SK-N-SH (cell line): ENCODE data around the gene IRF9. TPM values are rescaled to one million over a fixed set of nuclear protein-coding genes. Genes with fewer than 3 reads are reported as not detected.

Experiments used
- CTCF ChIA-PET: fragments of 300-600, 350-600 bp; formaldehyde crosslinking; extraction: SDS; loops from one replicate; lab custom pipeline; 2021; lab: Yijun Ruan, JAX
- POLR2A ChIA-PET: fragments of 350-600 bp; sonication (Branson Sonifier 250); formaldehyde crosslinking; extraction: SDS; loops from one replicate; lab custom pipeline; 2020; ENCODE audit warnings: antibody characterized with exemption, inconsistent platforms; lab: Yijun Ruan, JAX
- DNase-seq: peaks from one replicate; pipeline ENCODE4 v3.0.0; 2012
- H2AFZ ChIP-seq: fragments of 200-600 bp; sonication (generic); 2 replicates; pipeline ENCODE4 v1.8.1; 2016; ENCODE audit warnings: antibody characterized with exemption, mild to moderate bottlenecking, low read depth
- H3F3A ChIP-seq: fragments of 200-600 bp; sonication (generic); replicated peaks from 2 replicates; pipeline ENCODE3; 2016; ENCODE audit warnings: antibody characterized with exemption, mild to moderate bottlenecking; ENCODE audit not compliant: insufficient read depth
- H3K27ac ChIP-seq, 2 experiments: fragments of 200-500 bp in 1 of 2; fragments of 200-600 bp in 1 of 2; sonication (Bioruptor generic) in 1 of 2; sonication (generic), shearing (Covaris generic) in 1 of 2; 2 replicates each; pipeline versions ENCODE4 v1.5.1 to v1.6.1; 2014 to 2016; ENCODE audit warnings: low read depth in 2 of 2, inconsistent platforms in 1 of 2, low read length in 1 of 2, mild to moderate bottlenecking in 1 of 2, mixed read lengths in 1 of 2
- H3K27me3 ChIP-seq: fragments of 200-600 bp; sonication (generic), shearing (Covaris generic); 2 replicates; pipeline ENCODE4 v1.6.1; 2016; ENCODE audit warnings: mixed run types; ENCODE audit not compliant: insufficient read depth
- H3K36me3 ChIP-seq, 2 experiments: fragments of 200-500 bp in 1 of 2; fragments of 200-600 bp in 1 of 2; sonication (Bioruptor generic) in 1 of 2; sonication (generic) in 1 of 2; replicated peaks in 1 of 2; 2 replicates each; pipeline versions ENCODE3 to v1.5.1; 2014 to 2016; ENCODE audit warnings: low read length in 1 of 2, mild to moderate bottlenecking in 1 of 2; ENCODE audit not compliant: insufficient read depth in 2 of 2, control insufficient read depth in 1 of 2
- H3K4me1 ChIP-seq, 2 experiments: fragments of 200-500 bp in 1 of 2; fragments of 200-600 bp in 1 of 2; sonication (Bioruptor generic) in 1 of 2; sonication (generic), shearing (Covaris generic) in 1 of 2; 2 replicates each; pipeline versions ENCODE4 v1.5.1 to v1.6.1; 2014 to 2016; ENCODE audit warnings: low read depth in 1 of 2, low read length in 1 of 2, mixed run types in 1 of 2; ENCODE audit not compliant: insufficient read depth in 2 of 2, control insufficient read depth in 1 of 2
- H3K4me2 ChIP-seq: fragments of 200-600 bp; sonication (generic), shearing (Covaris generic); 2 replicates; pipeline ENCODE4 v1.6.1; 2017; ENCODE audit warnings: mixed run types
- H3K4me3 ChIP-seq, 2 experiments: fragments of 200-500 bp in 1 of 2; fragments of 200-600 bp in 1 of 2; sonication (Bioruptor generic) in 1 of 2; sonication (generic), shearing (Covaris generic) in 1 of 2; 2 replicates each; pipeline versions ENCODE4 v1.5.1 to v1.8.1; 2014 to 2016; ENCODE audit warnings: low read depth in 2 of 2, inconsistent platforms in 1 of 2, low read length in 1 of 2, mild to moderate bottlenecking in 1 of 2, mixed read lengths in 1 of 2, moderate library complexity in 1 of 2
- H3K79me2 ChIP-seq: fragments of 200-600 bp; sonication (generic); 2 replicates; pipeline ENCODE4 v1.8.1; 2017; ENCODE audit warnings: mild to moderate bottlenecking; ENCODE audit not compliant: insufficient read depth
- H3K9ac ChIP-seq: fragments of 200-600 bp; sonication (generic); 2 replicates; pipeline ENCODE4 v1.6.1; 2017; ENCODE audit warnings: mixed run types
- H3K9me2 ChIP-seq: fragments of 200-600 bp; sonication (generic); 2 replicates; pipeline ENCODE4 v1.6.1; 2017; ENCODE audit warnings: mixed run types
- H3K9me3 ChIP-seq: fragments of 200-600 bp; sonication (generic); 2 replicates; pipeline ENCODE4 v1.6.1; 2017; ENCODE audit warnings: mixed run types, mild to moderate bottlenecking, moderate library complexity
- H4K20me1 ChIP-seq: fragments of 200-600 bp; sonication (generic); 2 replicates; pipeline ENCODE4 v1.6.1; 2017; ENCODE audit warnings: mild to moderate bottlenecking, mixed run types; ENCODE audit not compliant: insufficient read depth
- ELF1 ChIP-seq: IDR thresholded peaks from 2 replicates; pipeline ENCODE4 v1.4.0; 2012
- EP300 ChIP-seq, 2 experiments: IDR thresholded peaks; 2 replicates each; pipeline versions ENCODE4 v1.4.0 to v1.6.1; 2012; ENCODE audit warnings: borderline replicate concordance in 1 of 2, low read depth in 1 of 2, low read length in 1 of 2
- EZH2phosphoT487 ChIP-seq: fragments of 200-600 bp; sonication (generic); IDR thresholded peaks from 2 replicates; pipeline ENCODE4 v1.6.1; 2017; ENCODE audit warnings: low read depth, mixed run types, mild to moderate bottlenecking, antibody characterized with exemption, moderate library complexity, borderline replicate concordance
- FOXJ3 ChIP-seq: sonication (generic); formaldehyde crosslinking; IDR thresholded peaks from 2 replicates; pipeline ENCODE4 v1.5.1; 2020; ENCODE audit warnings: mild to moderate bottlenecking, missing genetic modification reagents
- IRF3 ChIP-seq: fragments of 150-350 bp; IDR thresholded peaks from 2 replicates; pipeline ENCODE4 v1.6.1; 2016; ENCODE audit warnings: mild to moderate bottlenecking, low read depth, low read length
- JUND ChIP-seq: IDR thresholded peaks from 2 replicates; pipeline ENCODE4 v1.4.0; 2012
- NFIC ChIP-seq: IDR thresholded peaks from 2 replicates; pipeline ENCODE4 v1.4.0; 2012; ENCODE audit warnings: borderline replicate concordance
- PBX3 ChIP-seq: IDR thresholded peaks from 2 replicates; pipeline ENCODE4; 2012
- POLR2AphosphoS5 ChIP-seq: IDR thresholded peaks from 2 replicates; pipeline ENCODE4 v1.6.1; 2012; ENCODE audit warnings: low read depth, low read length
- REST ChIP-seq: IDR thresholded peaks from 2 replicates; pipeline ENCODE4 v1.6.1; 2012; ENCODE audit warnings: mild to moderate bottlenecking, low read depth, low read length, moderate library complexity
- RFX5 ChIP-seq: IDR thresholded peaks from 2 replicates; pipeline ENCODE4 v1.6.1; 2012; ENCODE audit warnings: mild to moderate bottlenecking, improper control_type of control experiment, low read length
- SMC3 ChIP-seq: IDR thresholded peaks from 2 replicates; pipeline ENCODE4 v1.6.1; 2012; ENCODE audit warnings: low read depth, low read length, improper control_type of control experiment
- TAF1 ChIP-seq: IDR thresholded peaks from 2 replicates; pipeline ENCODE4 v1.6.1; 2012; ENCODE audit warnings: low read depth, mild to moderate bottlenecking, low read length, moderate library complexity, borderline replicate concordance
- WGBS: methylation state at CpG from one replicate; pipeline ENCODE4 v1.1.6; 2017; ENCODE audit warnings: low lambda C conversion rate; 5-methylcytosine and 5-hydroxymethylcytosine counted together
- polyA plus RNA-seq, 3 experiments: library from polyadenylated mRNA; depleted of rRNA; stranded (reverse); fragments of >200 nt; gene quantifications; 2 replicates each; pipeline ENCODE4 v1.2.3, GENCODE V29; 2012

The IRF9 gene
- polyA plus RNA-seq, 1 of the 3 experiments (the other 2 are of a cell fraction) = 37.6 TPM

GRCh38 chr14:24207104-24207551 lies 46.1 kb downstream of the IRF9 start:
- Histone ChIP-seq H2AFZ (no peak overlapping the region), H3K36me3 (peaks cover 55 to 56% of the 10 kb centered on the region in 2 experiments), H3K4me3 (no peak overlapping the region), H3K27me3 (no peaks in the 10 kb centered on the region), H3F3A (peaks cover 3% of the 10 kb centered on the region), H3K9me3 (no peaks in the 10 kb centered on the region), H3K27ac (no peak overlapping the region), H3K9me2 (no peaks in the 10 kb centered on the region), H3K79me2 (peaks cover 18% of the 10 kb centered on the region), H3K9ac (no peak overlapping the region), H4K20me1 (no peaks in the 10 kb centered on the region), H3K4me2 (no peak overlapping the region), H3K4me1 (no peaks in the 10 kb centered on the region; a peak in 1 of 4 replicates)
- CTCF ChIA-PET = interaction anchor here (1.1 to 1.2 kb wide), 2 partner anchors 9 to 101 kb away, joined by 3 to 4 read pairs; partner anchors contain the start of gene MDP1
- 94% methylated on average over 5 of the region's 5 CpGs for WGBS
- no peak for DNase-seq
- no peak for TF ChIP-seq PBX3
- no peak for TF ChIP-seq ELF1
- no peak for TF ChIP-seq TAF1
- TF ChIP-seq POLR2AphosphoS5 = no peak
- TF ChIP-seq EP300 (IDR thresholded peaks at IDR 0.05; ENCODE audit: borderline replicate concordance in 1 of 2, low read depth in 1 of 2, low read length in 1 of 2) = no peak
- no peak for TF ChIP-seq JUND
- TF ChIP-seq SMC3 = no peak
- TF ChIP-seq REST = no peak
- TF ChIP-seq NFIC = no peak
- no peak for TF ChIP-seq EZH2phosphoT487
- TF ChIP-seq RFX5 = no peak
- no peak for TF ChIP-seq FOXJ3
- POLR2A ChIA-PET = interaction anchor here (1.1 kb wide), 1 partner anchor 11 kb away, joined by 3 read pairs; the partner anchor contains the start of gene TM9SF1

- no peak overlapping the region for H3K4me3 ChIP-seq
- H3K9me2 ChIP-seq = no peaks in the 10 kb centered on the region
- H3K27ac ChIP-seq = no peak overlapping the region
- ChIA-PET POLR2A (interaction anchor here (1.1 kb wide), 1 partner anchor 12 kb away, joined by 3 read pairs; the partner anchor contains the start of gene TM9SF1), CTCF (interaction anchor here (1.1 to 1.2 kb wide), 2 partner anchors 8 to 101 kb away, joined by 3 to 4 read pairs; partner anchors contain the start of gene MDP1)
- H3K79me2 ChIP-seq = peaks cover 23% of the 10 kb centered on the region
- 95% methylated on average over 2 of the region's 2 CpGs for WGBS
- TF ChIP-seq EP300 (IDR thresholded peaks at IDR 0.05; ENCODE audit: borderline replicate concordance in 1 of 2, low read depth in 1 of 2, low read length in 1 of 2) (no peak), IRF3 (no peak)
- TF ChIP-seq, all 33 proteins: peak for 0
- no peaks in the 10 kb centered on the region for H3K9me3 ChIP-seq
- no peaks in the 10 kb centered on the region; a peak in 1 of 4 replicates for H3K4me1 ChIP-seq
- H4K20me1 ChIP-seq = no peaks in the 10 kb centered on the region
- H3K4me2 ChIP-seq = no peak overlapping the region
- no peak overlapping the region for H2AFZ ChIP-seq
- no peak overlapping the region for H3K9ac ChIP-seq
- H3K27me3 ChIP-seq = no peaks in the 10 kb centered on the region
- peaks cover 53 to 55% of the 10 kb centered on the region in 2 experiments for H3K36me3 ChIP-seq
- H3F3A ChIP-seq = peaks cover 8% of the 10 kb centered on the region
- no peak for DNase-seq
These were observed 46.6 kb downstream of the IRF9 start for GRCh38 chr14:24207625-24208024.
